A673 (cell line): ENCODE data around the gene NFKBIE. TPM values are rescaled to one million over a fixed set of nuclear protein-coding genes. Genes with fewer than 3 reads are reported as not detected.

Experiments
- BruUV-seq: library from RNA; stranded (reverse); fragments of 400-500 nt; replicated peaks from 2 replicates; lab custom pipeline; 2021; lab: Mats Ljungman, UMichigan
- CTCF ChIA-PET: fragments of 300-600 bp; sonication (Branson Sonifier 250); formaldehyde crosslinking; loops from one replicate; lab custom pipeline; 2022; ENCODE audit warnings: antibody characterized with exemption; lab: Charles Lee
- POLR2A ChIA-PET: fragments of 300-600 bp; sonication (Branson Sonifier 250); formaldehyde crosslinking; loops from one replicate; lab custom pipeline; 2022; ENCODE audit warnings: antibody characterized with exemption; ENCODE audit not compliant: low non-redundant PET; lab: Charles Lee
- DNase-seq: peaks from one replicate; pipeline ENCODE4 v3.0.0-alpha.2; 2015; ENCODE audit warnings: low spot score
- H3K27ac ChIP-seq: fragments of 200-600 bp; sonication (generic); 2 replicates; pipeline ENCODE4 v1.5.1; 2016; ENCODE audit warnings: mixed run types, low read depth, mild to moderate bottlenecking, mixed read lengths, antibody characterized with exemption, low read length; ENCODE audit not compliant: poor library complexity, severe bottlenecking
- H3K27me3 ChIP-seq: fragments of 200-600 bp; sonication (generic); replicated peaks from 2 replicates; pipeline ENCODE4 v1.6.1; 2017; ENCODE audit warnings: mixed run types, low read depth, mild to moderate bottlenecking, mixed read lengths, antibody characterized with exemption, low read length; ENCODE audit not compliant: insufficient read depth, poor library complexity
- H3K36me3 ChIP-seq: fragments of 200-600 bp; sonication (generic); 2 replicates; pipeline ENCODE4 v1.6.1; 2016; ENCODE audit warnings: mixed run types, mild to moderate bottlenecking, mixed read lengths, antibody characterized with exemption, low read length; ENCODE audit not compliant: insufficient read depth, poor library complexity, severe bottlenecking
- H3K4me1 ChIP-seq: fragments of 200-600 bp; sonication (generic); 2 replicates; pipeline ENCODE4 v1.6.1; 2017; ENCODE audit warnings: mixed run types, mild to moderate bottlenecking, mixed read lengths, antibody characterized with exemption, low read length; ENCODE audit not compliant: insufficient read depth, poor library complexity, severe bottlenecking
- H3K4me3 ChIP-seq: fragments of 200-600 bp; sonication (generic); 2 replicates; pipeline ENCODE4 v1.5.1; 2016; ENCODE audit warnings: low read depth, mixed run types, mild to moderate bottlenecking, mixed read lengths, low read length; ENCODE audit not compliant: poor library complexity, severe bottlenecking
- H3K9me3 ChIP-seq: fragments of 200-600 bp; sonication (generic); 2 replicates; pipeline ENCODE4 v1.6.1; 2016; ENCODE audit warnings: mixed run types, low read depth, mild to moderate bottlenecking, mixed read lengths, antibody characterized with exemption, low read length; ENCODE audit not compliant: poor library complexity, severe bottlenecking
- EZH2 ChIP-seq: fragments of 200-600 bp; sonication (generic); IDR thresholded peaks from 2 replicates; pipeline ENCODE4 v1.6.1; 2017; ENCODE audit warnings: borderline replicate concordance, low read depth, mild to moderate bottlenecking, mixed read lengths, antibody characterized with exemption, low read length; ENCODE audit not compliant: poor library complexity, severe bottlenecking
- intact Hi-C: fragments of 100-400 bp; cut with micrococcal nuclease; formaldehyde crosslinking; loops from one replicate; pipeline ENCODE4 v1.10.0; 2022; ENCODE audit not compliant: unreplicated experiment
- total RNA-seq: library from RNA; stranded (reverse); gene quantifications from 2 replicates; pipeline ENCODE4 v1.2.3, GENCODE V29; 2021
- TF ChIP-seq, protein P1 (sequence below): fragments of 300-800, 200-600 bp; sonication (generic); conservative IDR thresholded peaks from 2 replicates; pipeline ENCODE4 v1.5.1; 2017; ENCODE audit warnings: low read depth, mild to moderate bottlenecking, antibody characterized with exemption, low read length, moderate library complexity, mixed read lengths

The NFKBIE gene
- total RNA-seq, 1 experiment from 2014 or later = 5.2 TPM

DNA sequence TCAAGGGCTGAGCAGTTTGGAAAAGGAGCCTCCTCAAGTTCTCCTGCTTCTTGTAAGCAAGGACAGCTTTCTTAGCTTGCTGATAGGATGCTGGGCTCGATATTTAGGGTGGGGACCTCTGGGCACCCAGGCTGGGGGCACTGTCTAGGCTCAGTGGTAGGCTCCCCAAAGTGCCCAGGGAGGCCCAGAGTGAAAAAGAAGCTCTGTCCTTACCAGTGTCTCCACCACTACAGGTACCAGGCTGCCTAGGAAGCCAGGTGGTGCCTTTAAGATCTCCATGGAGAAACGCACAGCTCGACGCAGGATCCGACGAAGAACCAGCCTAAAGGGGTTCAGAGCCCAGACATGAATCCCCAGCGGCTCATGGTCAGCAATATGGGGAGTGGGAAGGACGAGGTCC is 41.4 kb upstream of the NFKBIE start:
- no peaks in the 10 kb centered on the region for H3K4me1 ChIP-seq
- intact Hi-C loops = no loop called here
- no TSS peak for BruUV-seq

DNA sequence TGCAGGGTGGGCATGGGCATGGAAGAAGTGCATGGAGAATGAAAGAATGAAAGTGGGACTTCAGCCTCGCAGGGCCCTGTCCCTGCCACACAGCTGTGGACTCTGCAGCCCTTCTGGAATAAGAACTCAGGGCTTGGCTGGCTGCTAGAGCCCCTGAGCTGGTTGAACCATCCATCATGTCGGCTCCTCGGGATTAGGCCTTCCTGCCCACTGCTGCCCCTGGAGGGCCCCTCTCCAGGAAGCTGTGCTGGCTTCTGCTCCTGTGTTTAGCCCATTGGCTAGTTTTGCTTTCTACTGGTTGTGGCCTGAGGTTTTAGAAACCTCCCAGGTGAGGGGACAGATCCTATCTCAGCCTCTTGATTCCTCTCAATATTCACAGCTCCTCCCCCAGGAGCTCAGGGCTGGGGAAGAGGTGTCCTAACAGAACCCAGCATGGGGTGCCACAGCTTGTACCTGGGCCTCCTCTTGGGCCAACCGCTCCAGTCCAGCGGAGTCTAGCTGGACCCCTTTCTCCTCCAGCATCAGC is 39.9 kb upstream of the NFKBIE start:
- no TSS peak for BruUV-seq
- Histone ChIP-seq H3K4me3 (no peak overlapping the region), H3K4me1 (no peaks in the 10 kb centered on the region), H3K27ac (peak overlapping the region; percentile 47), H3K27me3 (no peaks in the 10 kb centered on the region), H3K9me3 (no peaks in the 10 kb centered on the region), H3K36me3 (peaks cover 61% of the 10 kb centered on the region)
- ChIA-PET CTCF (interaction anchor here (1.1 to 2.1 kb wide), 4 partner anchors 8 to 209 kb away, joined by 3 to 18 read pairs (median 6); partner anchors contain the start of genes AARS2 and TMEM151B), POLR2A (no interaction called here)
- TF ChIP-seq, protein P1, sequence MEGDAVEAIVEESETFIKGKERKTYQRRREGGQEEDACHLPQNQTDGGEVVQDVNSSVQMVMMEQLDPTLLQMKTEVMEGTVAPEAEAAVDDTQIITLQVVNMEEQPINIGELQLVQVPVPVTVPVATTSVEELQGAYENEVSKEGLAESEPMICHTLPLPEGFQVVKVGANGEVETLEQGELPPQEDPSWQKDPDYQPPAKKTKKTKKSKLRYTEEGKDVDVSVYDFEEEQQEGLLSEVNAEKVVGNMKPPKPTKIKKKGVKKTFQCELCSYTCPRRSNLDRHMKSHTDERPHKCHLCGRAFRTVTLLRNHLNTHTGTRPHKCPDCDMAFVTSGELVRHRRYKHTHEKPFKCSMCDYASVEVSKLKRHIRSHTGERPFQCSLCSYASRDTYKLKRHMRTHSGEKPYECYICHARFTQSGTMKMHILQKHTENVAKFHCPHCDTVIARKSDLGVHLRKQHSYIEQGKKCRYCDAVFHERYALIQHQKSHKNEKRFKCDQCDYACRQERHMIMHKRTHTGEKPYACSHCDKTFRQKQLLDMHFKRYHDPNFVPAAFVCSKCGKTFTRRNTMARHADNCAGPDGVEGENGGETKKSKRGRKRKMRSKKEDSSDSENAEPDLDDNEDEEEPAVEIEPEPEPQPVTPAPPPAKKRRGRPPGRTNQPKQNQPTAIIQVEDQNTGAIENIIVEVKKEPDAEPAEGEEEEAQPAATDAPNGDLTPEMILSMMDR = no peak
- TF ChIP-seq EZH2 = no peak
- no peak for DNase-seq
- intact Hi-C loops = loop anchor here (2.0 kb wide), 1 partner anchor 36 kb away; no protein-coding TSS in a partner anchor

More for the DNA sequence above, 41.4 kb upstream of the NFKBIE start:
- ChIA-PET CTCF (no interaction called here), POLR2A (interaction anchor here (0.6 kb wide), 1 partner anchor 946 kb away, joined by 4 read pairs; no protein-coding TSS in a partner anchor)
- H3K27ac ChIP-seq = no peak overlapping the region
- TF ChIP-seq, protein P1 = no peak
- no peak for TF ChIP-seq EZH2
- peaks cover 64% of the 10 kb centered on the region for H3K36me3 ChIP-seq
- no peak overlapping the region for H3K4me3 ChIP-seq
- no peaks in the 10 kb centered on the region for H3K27me3 ChIP-seq
- DNase-seq = no peak
- no peaks in the 10 kb centered on the region for H3K9me3 ChIP-seq

DNA sequence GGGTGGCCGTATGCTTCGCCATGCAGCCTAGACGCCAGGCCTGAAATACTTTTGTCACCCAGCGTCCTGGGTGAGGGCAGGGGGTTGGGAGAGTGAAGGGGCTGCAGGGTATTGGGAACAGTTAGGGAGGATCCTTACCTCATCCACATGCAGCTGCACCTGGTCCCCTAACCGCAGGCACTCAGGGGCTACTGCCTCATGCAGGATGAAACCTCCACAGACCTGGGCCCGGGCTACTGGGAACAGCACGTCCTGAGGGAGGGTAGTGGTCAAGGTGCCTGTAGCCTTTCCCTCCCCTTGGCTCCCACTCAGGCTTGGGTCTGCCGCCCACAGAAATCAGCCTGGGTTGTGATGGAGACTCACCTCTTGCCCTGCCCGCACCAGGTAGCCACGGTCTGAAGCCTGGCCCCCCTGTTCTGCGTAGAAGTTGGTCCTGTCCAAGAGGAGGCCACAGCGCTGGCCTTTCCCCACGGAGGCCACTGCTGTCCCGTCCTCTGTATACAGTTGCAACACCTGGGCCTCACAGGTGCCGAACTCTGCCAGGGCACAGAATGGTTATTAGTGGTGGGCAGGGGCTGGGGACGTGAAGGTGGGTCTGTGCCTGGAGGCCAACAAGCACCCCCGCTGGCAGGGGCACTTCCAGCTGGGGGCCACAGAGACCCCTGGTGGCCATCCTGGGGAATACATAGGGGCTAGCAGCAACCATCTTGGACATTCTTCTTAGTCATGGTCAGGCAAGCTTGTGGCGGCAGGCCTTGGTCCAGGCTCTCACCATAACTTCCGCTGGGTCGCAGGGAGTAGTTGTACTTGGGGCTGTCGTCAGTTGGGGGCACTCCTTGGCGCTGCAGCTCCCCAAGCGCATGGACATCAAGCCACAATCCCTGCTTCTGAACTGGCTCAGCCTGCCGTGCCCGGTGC is 39.2 kb upstream of the NFKBIE start:
- no peak overlapping the region for H3K4me3 ChIP-seq
- DNase-seq = peak; percentile 51
- peaks cover 56% of the 10 kb centered on the region for H3K36me3 ChIP-seq
- intact Hi-C loops = loop anchor here (2.0 kb wide), 1 partner anchor 36 kb away; no protein-coding TSS in a partner anchor
- CTCF ChIA-PET = interaction anchor here (0.6 to 2.1 kb wide), 5 partner anchors 8 to 208 kb away, joined by 3 to 18 read pairs (median 5); partner anchors contain the start of genes AARS2 and TMEM151B
- POLR2A ChIA-PET = no interaction called here
- TF ChIP-seq EZH2 = no peak
- TF ChIP-seq, protein P1 = peak; percentile 86
- no peaks in the 10 kb centered on the region for H3K4me1 ChIP-seq
- no TSS peak for BruUV-seq
- peak overlapping the region; percentile 47 for H3K27ac ChIP-seq
- H3K27me3 ChIP-seq = no peaks in the 10 kb centered on the region
- no peaks in the 10 kb centered on the region for H3K9me3 ChIP-seq
